ENCODE results near the gene CBARP. TPM values are rescaled to one million over a fixed set of nuclear protein-coding genes. Genes with fewer than 3 reads are reported as not detected.

The CBARP gene
- total and polyA plus RNA-seq, 2 of the 13 experiments (the other 11 are each of a cell fraction or from before 2014, with no cell fraction given), result 1.2 to 1.4 TPM

DNA sequence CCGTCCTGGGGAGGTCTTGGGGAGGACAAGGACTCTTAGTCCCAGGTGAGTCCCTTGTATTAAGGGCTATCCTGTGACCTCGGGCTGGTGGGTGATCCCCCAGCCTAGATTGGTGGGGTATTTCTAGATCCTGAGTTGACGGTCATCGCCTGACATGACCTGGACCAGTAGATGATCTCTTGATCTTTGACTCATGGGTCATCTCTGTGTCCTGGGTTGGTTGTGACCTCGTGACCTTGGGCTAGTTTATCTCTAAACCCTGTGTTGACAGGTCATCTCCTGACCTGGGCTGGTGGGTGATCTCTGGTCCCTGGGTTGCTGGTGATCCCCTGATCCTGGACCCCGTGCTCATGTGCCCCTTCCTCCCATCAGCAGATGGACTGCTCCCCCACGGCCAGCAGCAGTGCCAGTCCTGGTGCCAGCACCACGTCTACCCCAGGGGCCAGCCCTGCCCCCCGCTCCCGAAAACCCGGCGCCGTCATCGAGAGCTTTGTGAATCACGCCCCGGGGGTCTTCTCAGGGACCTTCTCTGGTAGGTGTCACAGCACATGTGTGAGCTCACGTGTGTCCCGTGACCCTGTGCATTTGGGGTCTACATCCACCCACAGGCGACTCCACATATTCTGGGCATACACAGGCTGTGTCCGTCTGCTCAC, 16.9 kb upstream of the CBARP start (continued):
- TF ChIP-seq ZNF570 (CRISPR knock-in tag; IDR thresholded peaks at IDR 0.05; ENCODE audit: borderline replicate concordance) (no peak), CBX1 (IDR thresholded peaks at IDR 0.05; ENCODE audit: low read depth) (no peak), REL (CRISPR knock-in tag; conservative IDR thresholded peaks at IDR 0.05) (no peak), ZNF7 (CRISPR knock-in tag; IDR thresholded peaks at IDR 0.05) (no peak), NFIC (IDR thresholded peaks at IDR 0.05; ENCODE audit: low read length) (peak; percentile 45; the same call in 1 of the 2 replicates), SALL2 (CRISPR knock-in tag; IDR thresholded peaks at IDR 0.05) (0 out of 2 replicates have a peak, but pooled peaks have one; percentile 33), HOXA7 (CRISPR knock-in tag; IDR thresholded peaks at IDR 0.05) (no peak), ZNF431 (CRISPR knock-in tag; IDR thresholded peaks at IDR 0.05; ENCODE audit: borderline replicate concordance, low read depth) (no peak), ZNF878 (CRISPR knock-in tag; IDR thresholded peaks at IDR 0.05) (no peak), ZNF564 (CRISPR knock-in tag; IDR thresholded peaks at IDR 0.05) (no peak), CHCHD3 (CRISPR knock-in tag; IDR thresholded peaks at IDR 0.05) (no peak), XBP1 (CRISPR knock-in tag; IDR thresholded peaks at IDR 0.05) (no peak), ZNF292 (CRISPR knock-in tag; IDR thresholded peaks at IDR 0.05; ENCODE audit: borderline replicate concordance, low read depth) (no peak), ARID2 (CRISPR knock-in tag; IDR thresholded peaks at IDR 0.05; ENCODE audit: borderline replicate concordance) (no peak), ZBTB38 (CRISPR knock-in tag; IDR thresholded peaks at IDR 0.05) (no peak), TRIM22 (IDR thresholded peaks at IDR 0.05) (no peak), ZNF337 (CRISPR knock-in tag; IDR thresholded peaks at IDR 0.05; ENCODE audit: borderline replicate concordance, low read depth) (no peak), ZNF441 (CRISPR knock-in tag; IDR thresholded peaks at IDR 0.05; ENCODE audit: borderline replicate concordance) (no peak)
- TF ChIP-seq, protein P1, sequence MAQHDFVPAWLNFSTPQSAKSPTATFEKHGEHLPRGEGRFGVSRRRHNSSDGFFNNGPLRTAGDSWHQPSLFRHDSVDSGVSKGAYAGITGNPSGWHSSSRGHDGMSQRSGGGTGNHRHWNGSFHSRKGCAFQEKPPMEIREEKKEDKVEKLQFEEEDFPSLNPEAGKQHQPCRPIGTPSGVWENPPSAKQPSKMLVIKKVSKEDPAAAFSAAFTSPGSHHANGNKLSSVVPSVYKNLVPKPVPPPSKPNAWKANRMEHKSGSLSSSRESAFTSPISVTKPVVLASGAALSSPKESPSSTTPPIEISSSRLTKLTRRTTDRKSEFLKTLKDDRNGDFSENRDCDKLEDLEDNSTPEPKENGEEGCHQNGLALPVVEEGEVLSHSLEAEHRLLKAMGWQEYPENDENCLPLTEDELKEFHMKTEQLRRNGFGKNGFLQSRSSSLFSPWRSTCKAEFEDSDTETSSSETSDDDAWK (CRISPR knock-in tag; IDR thresholded peaks at IDR 0.05), result no peak
- TF ChIP-seq, protein P2, sequence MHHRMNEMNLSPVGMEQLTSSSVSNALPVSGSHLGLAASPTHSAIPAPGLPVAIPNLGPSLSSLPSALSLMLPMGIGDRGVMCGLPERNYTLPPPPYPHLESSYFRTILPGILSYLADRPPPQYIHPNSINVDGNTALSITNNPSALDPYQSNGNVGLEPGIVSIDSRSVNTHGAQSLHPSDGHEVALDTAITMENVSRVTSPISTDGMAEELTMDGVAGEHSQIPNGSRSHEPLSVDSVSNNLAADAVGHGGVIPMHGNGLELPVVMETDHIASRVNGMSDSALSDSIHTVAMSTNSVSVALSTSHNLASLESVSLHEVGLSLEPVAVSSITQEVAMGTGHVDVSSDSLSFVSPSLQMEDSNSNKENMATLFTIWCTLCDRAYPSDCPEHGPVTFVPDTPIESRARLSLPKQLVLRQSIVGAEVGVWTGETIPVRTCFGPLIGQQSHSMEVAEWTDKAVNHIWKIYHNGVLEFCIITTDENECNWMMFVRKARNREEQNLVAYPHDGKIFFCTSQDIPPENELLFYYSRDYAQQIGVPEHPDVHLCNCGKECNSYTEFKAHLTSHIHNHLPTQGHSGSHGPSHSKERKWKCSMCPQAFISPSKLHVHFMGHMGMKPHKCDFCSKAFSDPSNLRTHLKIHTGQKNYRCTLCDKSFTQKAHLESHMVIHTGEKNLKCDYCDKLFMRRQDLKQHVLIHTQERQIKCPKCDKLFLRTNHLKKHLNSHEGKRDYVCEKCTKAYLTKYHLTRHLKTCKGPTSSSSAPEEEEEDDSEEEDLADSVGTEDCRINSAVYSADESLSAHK (CRISPR knock-in tag; IDR thresholded peaks at IDR 0.05; ENCODE audit: borderline replicate concordance), result no peak
- TF ChIP-seq, protein P3, sequence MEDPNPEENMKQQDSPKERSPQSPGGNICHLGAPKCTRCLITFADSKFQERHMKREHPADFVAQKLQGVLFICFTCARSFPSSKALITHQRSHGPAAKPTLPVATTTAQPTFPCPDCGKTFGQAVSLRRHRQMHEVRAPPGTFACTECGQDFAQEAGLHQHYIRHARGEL (CRISPR knock-in tag; IDR thresholded peaks at IDR 0.05), result no peak
- TF ChIP-seq, protein P4, sequence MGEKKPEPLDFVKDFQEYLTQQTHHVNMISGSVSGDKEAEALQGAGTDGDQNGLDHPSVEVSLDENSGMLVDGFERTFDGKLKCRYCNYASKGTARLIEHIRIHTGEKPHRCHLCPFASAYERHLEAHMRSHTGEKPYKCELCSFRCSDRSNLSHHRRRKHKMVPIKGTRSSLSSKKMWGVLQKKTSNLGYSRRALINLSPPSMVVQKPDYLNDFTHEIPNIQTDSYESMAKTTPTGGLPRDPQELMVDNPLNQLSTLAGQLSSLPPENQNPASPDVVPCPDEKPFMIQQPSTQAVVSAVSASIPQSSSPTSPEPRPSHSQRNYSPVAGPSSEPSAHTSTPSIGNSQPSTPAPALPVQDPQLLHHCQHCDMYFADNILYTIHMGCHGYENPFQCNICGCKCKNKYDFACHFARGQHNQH (CRISPR knock-in tag; IDR thresholded peaks at IDR 0.05), result no peak; the same call in 1 of the 2 replicates
- TF ChIP-seq, protein P5, sequence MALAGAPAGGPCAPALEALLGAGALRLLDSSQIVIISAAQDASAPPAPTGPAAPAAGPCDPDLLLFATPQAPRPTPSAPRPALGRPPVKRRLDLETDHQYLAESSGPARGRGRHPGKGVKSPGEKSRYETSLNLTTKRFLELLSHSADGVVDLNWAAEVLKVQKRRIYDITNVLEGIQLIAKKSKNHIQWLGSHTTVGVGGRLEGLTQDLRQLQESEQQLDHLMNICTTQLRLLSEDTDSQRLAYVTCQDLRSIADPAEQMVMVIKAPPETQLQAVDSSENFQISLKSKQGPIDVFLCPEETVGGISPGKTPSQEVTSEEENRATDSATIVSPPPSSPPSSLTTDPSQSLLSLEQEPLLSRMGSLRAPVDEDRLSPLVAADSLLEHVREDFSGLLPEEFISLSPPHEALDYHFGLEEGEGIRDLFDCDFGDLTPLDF (CRISPR knock-in tag; IDR thresholded peaks at IDR 0.05), result no peak
